Astrocyte of the spinal cord (primary cell): ENCODE measurements around the gene ALKBH5.
A peak's percentile ranks its signal among the peaks of the same experiment; 100 is the strongest.

Experiments
- DNase-seq: peaks from one replicate; pipeline ENCODE4 v3.0.0; 2011; ENCODE audit warnings: low read depth, low spot score
- H3K4me3 ChIP-seq: 2 replicates; pipeline ENCODE4 v1.5.1; 2011; ENCODE audit warnings: low read depth, mild to moderate bottlenecking, low read length, moderate library complexity
- CTCF ChIP-seq: IDR thresholded peaks from 2 replicates; pipeline ENCODE4 v1.5.1; 2012; ENCODE audit warnings: low read depth, mild to moderate bottlenecking, low read length, inconsistent platforms
- in situ Hi-C: cut with HindIII; loops from 2 replicates; pipeline ENCODE4 v1.10.0; 2017; ENCODE audit warnings: low sequenced_read_pairs

ALKBH5 gene

GRCh38 chr17:18182110-18182977 is 1.3 kb upstream of the ALKBH5 start:
- peak overlapping the region; percentile 55 for H3K4me3 ChIP-seq
- in situ Hi-C loops, result no loop called here
- no peak for TF ChIP-seq CTCF
- DNase-seq, result no peak

GRCh38 chr17:18182978-18183333 is 672 bp upstream of the ALKBH5 start:
- TF ChIP-seq CTCF, result no peak
- no peak for DNase-seq
- peak overlapping the region; percentile 55 for H3K4me3 ChIP-seq
- in situ Hi-C loops, result no loop called here

- peak; percentile 18 for DNase-seq
- peak overlapping the region; percentile 55 for H3K4me3 ChIP-seq
- in situ Hi-C loops, result no loop called here
- no peak for TF ChIP-seq CTCF
Measured at GRCh38 chr17:18184143-18185031, 759 bp downstream of the ALKBH5 start.

- peak; percentile 22 for DNase-seq
- TF ChIP-seq CTCF, result no peak
- H3K4me3 ChIP-seq, result peak overlapping the region; percentile 55
- in situ Hi-C loops, result no loop called here
Measured at GRCh38 chr17:18185391-18185790, 1.8 kb downstream of the ALKBH5 start.

GRCh38 chr17:18185832-18186626 is 2.4 kb downstream of the ALKBH5 start:
- TF ChIP-seq CTCF, result no peak
- DNase-seq, result no peak
- peak overlapping the region; percentile 55 for H3K4me3 ChIP-seq
- in situ Hi-C loops, result no loop called here

GRCh38 chr17:18186627-18186982 is 3.0 kb downstream of the ALKBH5 start:
- in situ Hi-C loops, result no loop called here
- no peak for TF ChIP-seq CTCF
- peak overlapping the region; percentile 55 for H3K4me3 ChIP-seq
- DNase-seq, result peak; percentile 35
